HG03064 (cell line): ENCODE data around the gene TERB2.
"Not testable (repeated sequence)": the region's sequence is repeated elsewhere in the genome, so short reads cannot be mapped to it uniquely, and the experiment has no call there.

Source experiments
- ATAC-seq: cut with Tn5 transposase; IDR thresholded peaks from one replicate; pipeline ENCODE4 v1.9.1; 2021; ENCODE audit warnings: low read depth; ENCODE audit not compliant: unreplicated experiment

Gene TERB2

GRCh38 chr15:44956388-44956787 lies at the start of gene TERB2:
TSS of gene TERB2 (plus strand) at chr15:44956687. CDS start at chr15:44956719, 32 bp downstream.
- no peak for ATAC-seq

GRCh38 chr15:44909423-44909822 lies 47.1 kb upstream of the TERB2 start:
- no peak for ATAC-seq

- ATAC-seq, result no peak
These were observed 45.4 kb upstream of the TERB2 start for GRCh38 chr15:44910981-44911625.

GRCh38 chr15:44912186-44912585 lies 44.3 kb upstream of the TERB2 start:
- not testable (repeated sequence) for ATAC-seq

- ATAC-seq, result not testable (repeated sequence)
These were observed 43.5 kb upstream of the TERB2 start for GRCh38 chr15:44912974-44913448.

- ATAC-seq, result no peak
These were observed 38.4 kb upstream of the TERB2 start for GRCh38 chr15:44918136-44918535.

- ATAC-seq, result not testable (repeated sequence)
These were observed 27.8 kb upstream of the TERB2 start for GRCh38 chr15:44928658-44929057.

- not testable (repeated sequence) for ATAC-seq
These were observed 26.2 kb upstream of the TERB2 start for GRCh38 chr15:44930283-44930682.

GRCh38 chr15:44958302-44958701 lies 1.8 kb downstream of the TERB2 start:
- ATAC-seq, result not testable (repeated sequence)

- no peak for ATAC-seq
These were observed 12.0 kb downstream of the TERB2 start for GRCh38 chr15:44968475-44968874.

GRCh38 chr15:44971036-44971435 lies 14.5 kb downstream of the TERB2 start:
- no peak for ATAC-seq

GRCh38 chr15:44976183-44976582 lies 19.7 kb downstream of the TERB2 start:
- not testable (repeated sequence) for ATAC-seq

GRCh38 chr15:44977781-44978180 lies 21.3 kb downstream of the TERB2 start:
- ATAC-seq, result not testable (repeated sequence)

GRCh38 chr15:44979617-44980339 lies 23.3 kb downstream of the TERB2 start:
- not testable (repeated sequence) for ATAC-seq

- not testable (repeated sequence) for ATAC-seq
These were observed 27.7 kb downstream of the TERB2 start for GRCh38 chr15:44984144-44984543.

GRCh38 chr15:44986346-44987055 lies 30.0 kb downstream of the TERB2 start:
- ATAC-seq, result not testable (repeated sequence)

- ATAC-seq, result not testable (repeated sequence)
These were observed 31.2 kb downstream of the TERB2 start for GRCh38 chr15:44987711-44988110.

GRCh38 chr15:44988184-44988869 lies 31.8 kb downstream of the TERB2 start:
- not testable (repeated sequence) for ATAC-seq

GRCh38 chr15:44988870-44989219 lies 32.4 kb downstream of the TERB2 start:
- not testable (repeated sequence) for ATAC-seq

GRCh38 chr15:44997632-44998031 lies 41.1 kb downstream of the TERB2 start:
- ATAC-seq, result not testable (repeated sequence)

- ATAC-seq, result no peak
These were observed 42.6 kb downstream of the TERB2 start for GRCh38 chr15:44999105-44999504.
